HG02885 (cell line): ENCODE results near the gene CDK15.
A peak's percentile ranks its signal among the peaks of the same experiment; 100 is the strongest.

Source experiments
- ATAC-seq: cut with Tn5 transposase; IDR thresholded peaks from one replicate; pipeline ENCODE4 v1.9.1; 2021; ENCODE audit warnings: mild to moderate bottlenecking; ENCODE audit not compliant: unreplicated experiment, poor library complexity

The CDK15 gene

GRCh38 chr2:201904538-201905420 is 98.4 kb downstream of the CDK15 start:
- peak; percentile 85 for ATAC-seq

- ATAC-seq, result no peak
Measured at GRCh38 chr2:201906777-201907562, 100.6 kb downstream of the CDK15 start.

GRCh38 chr2:201907563-201907881 is 101.2 kb downstream of the CDK15 start:
- no peak for ATAC-seq

- no peak for ATAC-seq
Measured at GRCh38 chr2:201908901-201909300, 102.6 kb downstream of the CDK15 start.

DNA sequence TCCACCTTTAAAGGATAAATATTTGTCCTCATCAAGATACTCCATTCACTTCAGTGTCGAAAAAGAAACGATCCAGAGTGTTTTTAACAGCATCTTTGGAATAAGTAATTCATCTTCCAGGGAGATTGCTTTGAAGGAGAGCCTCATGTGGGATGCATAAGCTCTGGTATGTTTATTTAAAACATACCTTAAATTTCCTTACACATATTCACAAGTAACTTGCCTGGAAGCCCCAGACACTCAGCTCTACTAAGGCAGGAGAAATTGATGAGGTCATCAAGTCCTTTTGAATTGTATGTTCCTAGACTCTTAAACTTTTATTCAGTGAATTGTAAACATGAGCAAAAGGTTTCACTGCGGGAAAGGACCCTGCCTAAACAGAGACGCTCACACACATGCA is 103.0 kb downstream of the CDK15 start:
- no peak for ATAC-seq

DNA sequence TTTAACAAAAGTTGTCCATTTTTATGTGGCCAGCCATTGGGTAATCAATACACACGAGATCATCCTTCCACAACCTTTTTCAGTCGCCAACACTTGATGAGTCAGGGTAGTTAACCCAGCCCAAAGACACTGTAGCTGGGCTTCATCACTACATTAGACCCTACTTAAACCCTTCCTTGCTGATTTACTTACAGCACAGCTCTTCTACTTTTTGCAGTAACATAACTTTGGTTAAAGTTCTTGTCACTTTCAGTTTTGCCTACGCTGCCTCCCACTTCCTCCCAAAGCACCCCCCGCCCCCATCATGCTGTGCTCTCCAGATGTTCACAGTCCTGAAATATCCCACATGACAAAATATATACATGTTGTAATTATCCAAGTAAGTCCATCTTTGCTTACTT is 103.6 kb downstream of the CDK15 start:
- no peak for ATAC-seq

DNA sequence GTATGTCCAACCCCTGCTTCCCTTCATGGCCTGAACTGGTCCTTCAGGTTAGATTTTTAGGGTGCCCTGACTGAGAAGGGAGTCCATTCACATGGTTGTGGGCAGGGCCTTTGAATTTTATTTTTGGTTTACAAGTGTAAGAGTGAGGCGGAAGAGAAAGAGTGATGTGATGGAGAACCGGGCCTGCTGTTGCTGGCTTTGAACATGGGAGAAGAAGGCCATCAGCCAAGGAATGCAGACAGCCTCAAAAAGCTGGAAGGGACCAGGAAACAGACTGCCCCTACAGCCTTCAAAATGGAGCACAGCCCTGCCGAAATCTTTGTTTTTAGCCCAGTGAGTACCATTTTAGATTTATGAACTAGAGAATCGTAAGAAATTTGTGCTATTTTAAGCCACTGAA is 105.0 kb downstream of the CDK15 start:
- ATAC-seq, result no peak

DNA sequence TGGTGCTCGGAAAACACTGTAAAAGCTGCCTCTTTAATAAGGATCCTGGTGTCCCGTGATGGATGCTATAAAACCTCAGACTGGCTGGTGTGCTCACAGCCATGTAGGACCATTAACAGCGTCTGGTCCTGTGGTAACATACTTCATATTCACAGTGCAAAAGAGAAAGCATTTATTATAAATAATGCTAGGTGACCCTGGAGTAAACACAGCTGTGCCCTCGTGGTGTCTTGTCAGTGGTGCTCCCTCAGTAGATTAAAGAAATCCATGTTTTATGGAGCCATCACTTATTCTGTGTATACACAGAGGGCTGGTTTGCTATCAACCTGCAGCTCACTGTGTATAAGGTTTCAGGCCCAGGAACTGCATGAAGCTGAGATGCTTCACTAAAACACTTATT is 106.9 kb downstream of the CDK15 start:
- no peak for ATAC-seq

DNA sequence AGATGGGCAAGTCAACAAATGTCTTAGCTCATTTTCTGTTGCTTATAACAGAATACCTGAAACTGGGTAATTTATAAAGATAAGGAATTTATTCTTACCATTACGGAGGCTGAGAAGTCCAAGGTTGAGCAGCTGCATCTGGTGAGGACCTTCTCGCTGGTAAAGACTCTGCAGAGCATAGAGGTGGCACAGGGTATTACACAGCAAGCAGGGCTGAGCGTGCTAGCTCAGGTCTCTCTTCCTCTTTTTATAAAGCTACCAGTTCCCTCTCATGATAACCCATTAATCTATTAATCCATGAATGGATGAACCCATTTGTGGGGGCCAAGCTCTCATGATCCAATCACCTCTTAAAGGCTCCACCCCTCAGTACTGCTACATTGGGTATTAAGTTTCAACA is 109.1 kb downstream of the CDK15 start:
- peak; percentile 60 for ATAC-seq

DNA sequence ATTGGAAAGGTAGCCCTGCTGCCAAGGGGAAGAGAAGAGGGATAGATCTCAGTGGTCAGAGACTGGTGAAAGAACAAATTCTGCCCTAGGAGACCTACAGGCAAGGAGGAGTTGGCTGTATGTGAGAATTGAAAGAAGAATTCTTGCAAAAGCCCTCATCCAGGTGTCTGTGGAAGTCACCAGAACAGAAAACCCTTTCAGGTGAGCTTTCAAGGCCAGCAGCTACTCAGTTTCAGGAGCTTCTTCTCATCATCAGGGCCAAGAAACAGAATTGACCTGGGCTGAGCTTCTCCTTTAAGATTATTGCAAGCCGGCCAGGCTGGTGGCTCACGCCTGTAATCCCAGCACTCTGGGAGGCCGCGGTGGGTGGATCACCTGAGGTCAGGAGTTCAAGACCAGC is 110.2 kb downstream of the CDK15 start:
- ATAC-seq, result no peak

GRCh38 chr2:201918616-201919307 is 112.4 kb downstream of the CDK15 start:
- ATAC-seq, result no peak

DNA sequence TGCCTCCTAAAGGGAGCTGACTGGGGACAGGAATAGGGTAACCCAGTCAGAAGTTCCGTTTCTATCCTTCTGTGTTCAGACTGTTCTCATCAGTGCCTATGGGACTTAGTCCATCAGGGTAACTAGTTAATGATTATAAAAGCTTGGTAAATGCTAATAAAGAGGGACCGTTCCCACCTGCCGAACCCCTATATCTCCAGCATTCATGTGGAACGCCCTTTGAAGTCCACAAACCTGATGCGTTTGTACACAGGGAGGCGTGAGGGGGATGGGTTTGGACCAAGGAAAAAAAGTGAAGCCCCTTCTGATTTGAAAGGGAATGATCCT is 112.9 kb downstream of the CDK15 start:
- no peak for ATAC-seq

DNA sequence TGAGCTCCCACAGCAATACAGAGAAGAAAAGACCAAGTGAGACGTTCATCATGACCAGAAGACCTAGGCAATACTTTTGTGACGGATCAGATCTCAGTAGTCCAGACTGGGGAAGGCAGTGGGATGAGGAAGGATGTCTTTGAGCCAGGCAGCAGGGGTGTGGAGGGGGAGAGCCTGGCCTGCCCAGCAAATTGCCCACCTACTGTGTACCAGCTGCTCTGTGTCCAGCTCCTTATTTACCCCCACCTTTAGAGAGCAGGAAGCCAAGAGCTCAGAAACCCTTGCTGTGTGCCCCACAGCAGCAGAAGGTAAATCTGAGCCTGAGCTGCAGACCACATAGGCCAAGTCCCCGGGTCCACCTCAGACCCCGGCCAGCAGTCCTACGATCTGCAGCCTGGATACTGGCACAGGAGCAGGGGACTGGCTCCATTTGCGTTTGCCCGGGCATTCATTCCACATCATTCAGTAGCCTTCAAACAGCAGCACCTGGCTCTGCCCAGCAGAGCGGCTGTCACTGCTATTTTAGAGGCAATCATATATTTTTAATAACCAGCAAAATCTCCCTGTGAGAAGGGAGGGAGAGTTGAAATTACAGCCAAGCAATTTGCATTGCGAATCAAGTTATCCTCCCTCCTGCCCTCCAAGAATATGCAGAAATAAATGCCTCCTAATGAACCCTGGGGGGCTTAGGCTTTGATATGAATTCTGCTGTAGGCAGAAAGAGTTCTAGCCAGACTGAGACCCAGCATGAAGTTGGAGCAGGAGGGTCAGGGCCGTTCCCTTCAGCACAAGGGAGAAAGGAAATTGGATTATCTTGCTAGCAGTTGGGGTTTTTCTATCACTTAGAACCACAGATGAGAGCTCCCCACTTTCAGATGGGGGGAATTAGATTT is 117.3 kb downstream of the CDK15 start:
- ATAC-seq, result no peak

DNA sequence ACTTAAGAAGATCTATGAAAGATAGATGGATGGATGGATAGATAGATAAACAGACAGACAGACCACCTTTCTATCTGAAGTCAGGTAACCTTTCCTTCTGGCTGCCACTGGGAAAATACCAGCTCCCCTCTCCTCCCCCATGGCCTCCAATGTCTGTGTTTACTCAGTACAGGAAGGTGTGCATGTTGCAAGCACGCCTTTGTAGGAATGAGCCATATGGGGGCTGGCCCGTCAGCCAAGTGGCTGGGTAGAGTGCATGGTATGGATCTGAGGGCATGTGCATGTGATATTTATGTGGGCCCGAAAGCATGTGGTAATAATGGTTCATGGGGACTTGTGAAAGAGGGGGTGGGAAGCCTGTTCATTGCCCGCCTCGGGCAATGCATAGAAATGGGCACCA is 118.1 kb downstream of the CDK15 start:
- ATAC-seq, result no peak

GRCh38 chr2:201925056-201925455 is 118.7 kb downstream of the CDK15 start:
- no peak for ATAC-seq

DNA sequence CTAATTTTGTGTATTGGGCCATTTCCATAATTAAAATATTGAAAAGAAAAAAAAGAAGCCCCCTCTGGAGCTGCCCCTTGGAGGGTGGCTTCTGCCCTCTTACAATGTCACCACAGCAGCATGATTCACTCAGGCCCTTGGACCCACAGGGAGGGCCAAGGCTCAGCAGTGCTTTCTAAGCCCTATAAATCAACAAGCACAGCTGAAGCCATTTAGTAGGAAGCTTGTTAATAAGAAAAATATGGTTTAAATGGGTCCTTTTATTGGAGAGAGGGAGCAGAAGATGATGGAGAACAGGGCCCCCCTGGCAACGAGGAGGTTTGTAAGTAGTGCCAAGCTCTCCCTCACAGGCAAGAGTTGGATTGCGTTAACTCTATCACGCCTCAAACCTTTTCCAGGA is 119.7 kb downstream of the CDK15 start:
- no peak for ATAC-seq

GRCh38 chr2:201928363-201928762 is 122.0 kb downstream of the CDK15 start:
- ATAC-seq, result no peak

DNA sequence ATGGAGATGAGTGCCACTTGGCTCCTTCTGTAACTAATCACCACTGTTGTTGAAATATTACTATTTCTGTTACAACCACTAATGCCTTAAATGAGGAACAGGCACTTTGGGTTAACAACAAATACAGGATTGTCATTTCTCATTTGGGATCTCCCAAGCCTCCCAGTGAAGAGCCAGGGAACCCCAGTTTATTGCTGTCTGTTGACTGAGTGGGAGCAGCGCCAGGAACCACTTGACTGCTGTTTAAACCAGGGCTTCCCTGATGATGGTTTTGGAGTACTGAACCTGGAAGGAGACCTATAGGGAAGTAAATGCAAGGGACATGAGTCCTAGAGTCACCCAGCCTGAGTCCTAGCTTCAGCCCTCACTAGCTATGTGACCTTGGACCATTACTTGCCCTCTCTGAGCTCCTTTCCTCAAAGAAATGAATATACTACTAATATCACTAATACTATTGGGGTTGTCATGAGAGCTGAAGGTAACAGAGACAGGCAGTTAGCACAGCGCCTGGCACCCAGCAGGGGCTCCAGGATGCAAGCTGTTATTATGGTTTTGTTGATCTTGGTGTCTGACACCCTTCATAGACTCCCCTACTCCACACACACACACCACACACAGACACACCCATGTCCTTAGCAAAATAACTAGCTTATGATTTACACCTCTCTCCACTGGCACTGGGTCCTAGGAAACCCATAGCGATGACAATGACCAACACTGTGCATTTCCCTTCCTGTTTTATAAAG is 123.1 kb downstream of the CDK15 start:
- no peak for ATAC-seq

GRCh38 chr2:201930043-201930442 is 123.7 kb downstream of the CDK15 start:
- no peak for ATAC-seq

DNA sequence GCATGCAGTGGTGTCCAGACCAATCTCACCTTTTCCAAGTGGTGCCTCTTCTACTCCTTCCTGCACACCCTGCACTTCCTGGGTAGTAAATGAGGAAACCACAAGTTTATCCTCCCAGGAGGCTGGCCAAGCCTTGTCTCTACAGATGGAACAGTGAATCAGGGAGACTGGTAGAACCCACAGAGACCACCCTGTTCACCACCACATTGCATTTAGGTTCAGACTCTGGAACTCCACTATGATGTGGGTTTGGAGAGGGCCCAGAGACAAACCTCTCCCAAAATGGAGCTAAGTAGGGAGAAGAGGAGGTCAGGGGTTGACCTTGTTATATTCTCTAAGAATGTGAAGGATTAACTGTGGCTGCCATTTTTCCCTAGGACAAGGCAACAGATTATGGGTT is 124.5 kb downstream of the CDK15 start:
- ATAC-seq, result no peak
